GM19328 (cell line): ENCODE measurements around the gene CACFD1.

Source experiments
- ATAC-seq: cut with Tn5 transposase; IDR thresholded peaks from one replicate; pipeline ENCODE4 v1.9.1; 2021; ENCODE audit warnings: mild to moderate bottlenecking, moderate library complexity; ENCODE audit not compliant: unreplicated experiment

CACFD1 gene

GRCh38 chr9:133478851-133479711 lies 19.3 kb downstream of the CACFD1 start, which contains the start of gene SLC2A6:
SLC2A6 (minus strand) TSS chr9:133479099; CDS start chr9:133479059, 40 bp downstream.
- ATAC-seq, result peak; percentile 87

GRCh38 chr9:133483611-133484010 lies 23.8 kb downstream of the CACFD1 start:
- ATAC-seq, result no peak

GRCh38 chr9:133484671-133485437 lies 25.1 kb downstream of the CACFD1 start:
- ATAC-seq, result no peak

- no peak for ATAC-seq
Observed at GRCh38 chr9:133485531-133486260, 25.9 kb downstream of the CACFD1 start.

- ATAC-seq, result no peak
Observed at GRCh38 chr9:133487331-133487725, 27.6 kb downstream of the CACFD1 start.

GRCh38 chr9:133488686-133489252 lies 29.0 kb downstream of the CACFD1 start:
- no peak for ATAC-seq

GRCh38 chr9:133489253-133490190 lies 29.7 kb downstream of the CACFD1 start:
- no peak for ATAC-seq

- ATAC-seq, result no peak
Observed at GRCh38 chr9:133490201-133490681, 30.5 kb downstream of the CACFD1 start.

- no peak for ATAC-seq
Observed at GRCh38 chr9:133490865-133491655, 31.3 kb downstream of the CACFD1 start.

GRCh38 chr9:133491656-133491925 lies 31.8 kb downstream of the CACFD1 start:
- ATAC-seq, result no peak

GRCh38 chr9:133492061-133493021 lies 32.6 kb downstream of the CACFD1 start:
- ATAC-seq, result no peak

- ATAC-seq, result no peak
Observed at GRCh38 chr9:133493428-133493827, 33.6 kb downstream of the CACFD1 start.

GRCh38 chr9:133493845-133494540 lies 34.2 kb downstream of the CACFD1 start:
- ATAC-seq, result no peak

GRCh38 chr9:133494636-133495326 lies 35.0 kb downstream of the CACFD1 start:
- no peak for ATAC-seq

GRCh38 chr9:133495327-133496293 lies 35.8 kb downstream of the CACFD1 start:
- no peak for ATAC-seq
